Measurements from ENCODE around the gene NR6A1. TPM values are rescaled to one million over a fixed set of nuclear protein-coding genes. Genes with fewer than 3 reads are reported as not detected.

NR6A1 gene
- polyA plus RNA-seq, 1 donor from 2014 or later: 4.3 TPM

DNA sequence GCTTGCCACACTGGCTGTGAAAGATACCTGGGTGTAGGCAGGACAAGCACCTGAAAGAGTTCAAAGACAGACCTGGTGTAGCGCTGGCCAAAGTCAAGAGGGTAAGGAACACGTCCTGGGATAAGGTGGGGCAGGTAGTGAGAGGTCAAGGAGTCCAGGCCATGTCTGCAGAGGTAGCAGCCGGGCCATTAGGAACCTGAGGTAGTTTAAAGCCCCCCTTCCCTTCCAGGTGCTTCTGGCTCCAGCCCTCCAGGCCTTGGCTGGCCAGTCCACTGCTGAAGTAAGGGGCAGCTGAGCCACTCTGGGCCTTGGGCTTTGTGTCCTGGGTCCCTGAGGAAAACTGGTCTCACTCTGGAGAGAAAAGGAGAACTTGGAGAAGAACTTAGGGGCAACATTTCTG lies 250.0 kb downstream of the NR6A1 start:
- Histone ChIP-seq H3K4me3 (ENCODE audit: low read length) (no peak overlapping the region), H3F3A (ENCODE audit: insufficient read depth, low read length, poor library complexity, severe bottlenecking) (no peaks in the 10 kb centered on the region), H3K9me3 (ENCODE audit: low read length) (no peaks in the 10 kb centered on the region), H3K27me3 (ENCODE audit: insufficient read depth, low read depth, low read length) (no peaks in the 10 kb centered on the region), H3K36me3 (ENCODE audit: insufficient read depth, low read length) (no peaks in the 10 kb centered on the region), H2AFZ (ENCODE audit: low read depth, low read length) (no peak overlapping the region), H3K9me2 (ENCODE audit: insufficient read depth, low read length) (no peaks in the 10 kb centered on the region), H3K9ac (ENCODE audit: low read length) (no peak overlapping the region), H3K4me2 (ENCODE audit: low read length) (no peak overlapping the region), H4K20me1 (ENCODE audit: insufficient read depth) (no peaks in the 10 kb centered on the region), H3K79me2 (replicated peaks; ENCODE audit: insufficient read depth, low read length) (no peaks in the 10 kb centered on the region), H3K27ac (ENCODE audit: low read length) (no peak overlapping the region)
- TF ChIP-seq MXI1 (conservative IDR thresholded peaks at IDR 0.05; ENCODE audit: poor library complexity, severe bottlenecking): no peak

GRCh38 chr9:124520206-124520596 lies 250.9 kb downstream of the NR6A1 start:
- no peak for TF ChIP-seq POLR2AphosphoS5 (IDR thresholded peaks at IDR 0.05)
- no peak for TF ChIP-seq CTCF (IDR thresholded peaks at IDR 0.05; ENCODE audit: poor library complexity, severe bottlenecking)
- TF ChIP-seq REST (IDR thresholded peaks at IDR 0.05; ENCODE audit: borderline replicate concordance): no peak
- no peaks in the 10 kb centered on the region for H3K9me3 ChIP-seq (ENCODE audit: low read length)
- no peak overlapping the region for H3K27ac ChIP-seq (ENCODE audit: low read length)
- H3K4me3 ChIP-seq (ENCODE audit: low read length): no peak overlapping the region
- H3K9ac ChIP-seq (ENCODE audit: low read length): no peak overlapping the region
- H3K36me3 ChIP-seq (ENCODE audit: insufficient read depth, low read length): no peaks in the 10 kb centered on the region
- H3K4me2 ChIP-seq (ENCODE audit: low read length): no peak overlapping the region
- H4K20me1 ChIP-seq (ENCODE audit: insufficient read depth): no peaks in the 10 kb centered on the region
- H3K79me2 ChIP-seq (replicated peaks; ENCODE audit: insufficient read depth, low read length): no peaks in the 10 kb centered on the region
- no peaks in the 10 kb centered on the region for H3F3A ChIP-seq (ENCODE audit: insufficient read depth, low read length, poor library complexity, severe bottlenecking)
- H2AFZ ChIP-seq (ENCODE audit: low read depth, low read length): no peak overlapping the region
- no peaks in the 10 kb centered on the region for H3K27me3 ChIP-seq (ENCODE audit: insufficient read depth, low read depth, low read length)
- no peaks in the 10 kb centered on the region for H3K9me2 ChIP-seq (ENCODE audit: insufficient read depth, low read length)

- no peaks in the 10 kb centered on the region for H3K9me2 ChIP-seq (ENCODE audit: insufficient read depth, low read length)
- no peak overlapping the region for H2AFZ ChIP-seq (ENCODE audit: low read depth, low read length)
- H3K79me2 ChIP-seq (replicated peaks; ENCODE audit: insufficient read depth, low read length): no peaks in the 10 kb centered on the region
- H3K4me3 ChIP-seq (ENCODE audit: low read length): no peak overlapping the region
- H3K36me3 ChIP-seq (ENCODE audit: insufficient read depth, low read length): no peaks in the 10 kb centered on the region
- H3K9ac ChIP-seq (ENCODE audit: low read length): no peak overlapping the region
- no peak for TF ChIP-seq EZH2 (IDR thresholded peaks at IDR 0.05; ENCODE audit: borderline replicate concordance, insufficient read depth, low read length, poor library complexity, severe bottlenecking)
- no peak for TF ChIP-seq CTCF (IDR thresholded peaks at IDR 0.05; ENCODE audit: poor library complexity, severe bottlenecking)
- no peak for TF ChIP-seq RAD21 (conservative IDR thresholded peaks at IDR 0.05)
- TF ChIP-seq TAF1 (IDR thresholded peaks at IDR 0.05; ENCODE audit: low read depth): no peak
- TF ChIP-seq SMC3 (conservative IDR thresholded peaks at IDR 0.05; ENCODE audit: poor library complexity): no peak
- no peak for TF ChIP-seq EP300 (conservative IDR thresholded peaks at IDR 0.05; ENCODE audit: poor library complexity, severe bottlenecking)
- TF ChIP-seq POLR2AphosphoS5 (IDR thresholded peaks at IDR 0.05): no peak
- no peak for TF ChIP-seq MXI1 (conservative IDR thresholded peaks at IDR 0.05; ENCODE audit: poor library complexity, severe bottlenecking)
- TF ChIP-seq REST (IDR thresholded peaks at IDR 0.05; ENCODE audit: borderline replicate concordance): no peak
- no peaks in the 10 kb centered on the region for H3F3A ChIP-seq (ENCODE audit: insufficient read depth, low read length, poor library complexity, severe bottlenecking)
- H4K20me1 ChIP-seq (ENCODE audit: insufficient read depth): no peaks in the 10 kb centered on the region
- H3K27me3 ChIP-seq (ENCODE audit: insufficient read depth, low read depth, low read length): no peaks in the 10 kb centered on the region
- no peak overlapping the region for H3K27ac ChIP-seq (ENCODE audit: low read length)
- no peaks in the 10 kb centered on the region for H3K9me3 ChIP-seq (ENCODE audit: low read length)
- H3K4me2 ChIP-seq (ENCODE audit: low read length): no peak overlapping the region
These were observed 253.0 kb downstream of the NR6A1 start for GRCh38 chr9:124518116-124518515.
